Osteoblast (primary cell): ENCODE data around the gene TLCD3B. TPM values are rescaled to one million over a fixed set of nuclear protein-coding genes. Genes with fewer than 3 reads are reported as not detected.

Experiments
- DNase-seq: peaks from one replicate; pipeline ENCODE4 v3.0.0; 2011; ENCODE audit warnings: low spot score, mixed read lengths; ENCODE audit not compliant: insufficient read length; ENCODE audit errors: missing footprints
- H2AFZ ChIP-seq: 2 replicates; pipeline ENCODE4 v1.6.0; 2011; ENCODE audit warnings: mild to moderate bottlenecking, low read length
- H3K27ac ChIP-seq: 2 replicates; pipeline ENCODE4 v1.5.1; 2011; ENCODE audit warnings: mild to moderate bottlenecking, low read depth, low read length, moderate library complexity
- H3K27me3 ChIP-seq: 2 replicates; pipeline ENCODE4 v1.6.0; 2012; ENCODE audit warnings: mild to moderate bottlenecking, control low read depth, inconsistent platforms, low read length, moderate library complexity; ENCODE audit not compliant: insufficient read depth
- H3K36me3 ChIP-seq: 2 replicates; pipeline ENCODE4 v1.5.1; 2011; ENCODE audit warnings: mild to moderate bottlenecking, low read length, control low read depth, moderate library complexity; ENCODE audit not compliant: insufficient read depth
- H3K4me1 ChIP-seq: 2 replicates; pipeline ENCODE4 v1.5.1; 2011; ENCODE audit warnings: mild to moderate bottlenecking, low read length, control low read depth, moderate library complexity; ENCODE audit not compliant: insufficient read depth
- H3K4me2 ChIP-seq: 2 replicates; pipeline ENCODE4 v1.6.0; 2011; ENCODE audit warnings: mild to moderate bottlenecking, low read length; ENCODE audit not compliant: insufficient read depth
- H3K4me3 ChIP-seq: fragments of 200-600 bp; sonication (generic); 3 replicates; pipeline ENCODE4 v1.5.1; 2012; ENCODE audit warnings: mild to moderate bottlenecking, low read length, inconsistent platforms; ENCODE audit not compliant: insufficient read depth
- H3K79me2 ChIP-seq: 2 replicates; pipeline ENCODE4 v1.6.0; 2012; ENCODE audit warnings: mild to moderate bottlenecking, low read length, control low read depth, inconsistent platforms; ENCODE audit not compliant: insufficient read depth
- H3K9me3 ChIP-seq: 2 replicates; pipeline ENCODE4 v1.5.1; 2011; ENCODE audit warnings: low read depth, low read length, control low read depth
- H4K20me1 ChIP-seq: 2 replicates; pipeline ENCODE4 v1.6.0; 2012; ENCODE audit warnings: mild to moderate bottlenecking, low read length, control low read depth; ENCODE audit not compliant: insufficient read depth
- CTCF ChIP-seq: IDR thresholded peaks from 2 replicates; pipeline ENCODE4 v1.5.1; 2011; ENCODE audit warnings: mild to moderate bottlenecking, low read depth, low read length, moderate library complexity; ENCODE audit errors: extremely low read depth
- total RNA-seq: library from RNA; depleted of rRNA; stranded (reverse); fragments of >200 nt; gene quantifications from 2 replicates; pipeline ENCODE4 v1.2.3, GENCODE V29; 2012

Gene TLCD3B
- total RNA-seq, 1 donor = 0.36 TPM

- H3K4me3 ChIP-seq = no peak overlapping the region
- TF ChIP-seq CTCF = no peak
- no peaks in the 10 kb centered on the region for H3K36me3 ChIP-seq
- H3K4me2 ChIP-seq = no peak overlapping the region
- no peaks in the 10 kb centered on the region for H3K79me2 ChIP-seq
- H3K27ac ChIP-seq = no peak overlapping the region
- H3K27me3 ChIP-seq = peaks cover 30% of the 10 kb centered on the region
- DNase-seq = peak; percentile 84
- peaks cover 6% of the 10 kb centered on the region for H3K4me1 ChIP-seq
- H4K20me1 ChIP-seq = no peaks in the 10 kb centered on the region
- no peaks in the 10 kb centered on the region for H3K9me3 ChIP-seq
- no peak overlapping the region for H2AFZ ChIP-seq
These were observed 23.6 kb downstream of the TLCD3B start for GRCh38 chr16:30007378-30007895.

GRCh38 chr16:30006659-30007377, 24.3 kb downstream of the TLCD3B start:
- no peak for DNase-seq
- no peak overlapping the region for H3K4me2 ChIP-seq
- H3K79me2 ChIP-seq = no peaks in the 10 kb centered on the region
- no peak for TF ChIP-seq CTCF
- H3K27me3 ChIP-seq = peaks cover 23% of the 10 kb centered on the region
- no peak overlapping the region for H2AFZ ChIP-seq
- no peak overlapping the region for H3K4me3 ChIP-seq
- H3K36me3 ChIP-seq = peaks cover 1% of the 10 kb centered on the region
- no peak overlapping the region for H3K27ac ChIP-seq
- H3K9me3 ChIP-seq = no peaks in the 10 kb centered on the region
- H3K4me1 ChIP-seq = peaks cover under 1% of the 10 kb centered on the region
- no peaks in the 10 kb centered on the region for H4K20me1 ChIP-seq

GRCh38 chr16:30006095-30006473, 25.0 kb downstream of the TLCD3B start:
- Histone ChIP-seq H3K79me2 (no peaks in the 10 kb centered on the region), H3K36me3 (peaks cover 7% of the 10 kb centered on the region), H4K20me1 (no peaks in the 10 kb centered on the region), H2AFZ (no peak overlapping the region), H3K27ac (no peak overlapping the region), H3K4me3 (no peak overlapping the region), H3K4me1 (no peaks in the 10 kb centered on the region), H3K9me3 (no peaks in the 10 kb centered on the region), H3K27me3 (peaks cover 18% of the 10 kb centered on the region), H3K4me2 (no peak overlapping the region)
- no peak for TF ChIP-seq CTCF
- no peak for DNase-seq

GRCh38 chr16:30005341-30006094, 25.6 kb downstream of the TLCD3B start:
- Histone ChIP-seq H3K36me3 (peaks cover 7% of the 10 kb centered on the region), H3K4me2 (peak overlapping the region; percentile 45), H3K79me2 (no peaks in the 10 kb centered on the region), H2AFZ (no peak overlapping the region), H3K4me1 (no peaks in the 10 kb centered on the region), H4K20me1 (no peaks in the 10 kb centered on the region), H3K4me3 (no peak overlapping the region), H3K9me3 (no peaks in the 10 kb centered on the region), H3K27ac (no peak overlapping the region), H3K27me3 (peaks cover 17% of the 10 kb centered on the region)
- peak; percentile 82 for TF ChIP-seq CTCF
- peak; percentile 98 for DNase-seq
